PFSK-1 (cell line): ENCODE data around the gene RGS6.

ENCODE experiments used
- FOXP2 ChIP-seq: optimal IDR thresholded peaks from 2 replicates; pipeline ENCODE3; 2011; ENCODE audit warnings: borderline replicate concordance, control low read depth, inconsistent platforms; ENCODE audit not compliant: insufficient read depth; ENCODE audit errors: extremely low read length, extremely low read depth
- POLR2AphosphoS5 ChIP-seq: IDR thresholded peaks from 2 replicates; pipeline ENCODE4 v1.6.1; 2012; ENCODE audit warnings: low read depth, mild to moderate bottlenecking, control low read depth, low read length, moderate library complexity
- SIN3A ChIP-seq: IDR thresholded peaks from 2 replicates; pipeline ENCODE4 v1.6.1; 2012; ENCODE audit warnings: mild to moderate bottlenecking, low read length, moderate library complexity, borderline replicate concordance; ENCODE audit not compliant: insufficient read depth
- TAF1 ChIP-seq: IDR thresholded peaks from 2 replicates; pipeline ENCODE4 v1.6.1; 2012; ENCODE audit warnings: low read length, control low read depth, borderline replicate concordance; ENCODE audit not compliant: insufficient read depth
- TF ChIP-seq, protein P1 (sequence below), 2 experiments: IDR thresholded peaks; 2 replicates each; pipeline versions ENCODE4 v1.6.1 to v1.8.0; 2011 to 2012; ENCODE audit warnings: low read depth in 2 of 2, low read length in 2 of 2, control low read depth in 1 of 2, inconsistent platforms in 1 of 2, mild to moderate bottlenecking in 1 of 2, moderate library complexity in 1 of 2; ENCODE audit not compliant: insufficient read depth in 1 of 2

DNA sequence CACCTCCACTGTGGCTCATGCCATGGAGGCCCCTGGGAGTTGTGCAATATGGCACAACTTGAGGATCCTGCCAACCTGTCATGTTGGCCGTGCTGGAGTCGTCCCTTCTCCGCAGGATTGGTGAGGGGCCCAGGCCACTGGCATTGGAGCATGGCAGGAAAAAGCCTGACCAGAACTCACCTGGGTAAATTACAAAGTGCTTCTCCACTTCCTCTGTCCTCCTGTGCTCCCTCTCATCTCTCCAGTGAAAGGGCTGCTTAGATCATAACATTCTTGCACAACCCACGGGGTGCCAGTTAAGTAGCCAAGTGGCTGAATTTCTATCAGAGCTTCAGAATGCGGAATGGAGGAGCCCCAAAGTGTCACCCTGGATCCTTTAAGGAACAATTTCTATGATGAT lies 580.7 kb downstream of the RGS6 start:
- no peak for TF ChIP-seq POLR2AphosphoS5
- TF ChIP-seq, protein P1, sequence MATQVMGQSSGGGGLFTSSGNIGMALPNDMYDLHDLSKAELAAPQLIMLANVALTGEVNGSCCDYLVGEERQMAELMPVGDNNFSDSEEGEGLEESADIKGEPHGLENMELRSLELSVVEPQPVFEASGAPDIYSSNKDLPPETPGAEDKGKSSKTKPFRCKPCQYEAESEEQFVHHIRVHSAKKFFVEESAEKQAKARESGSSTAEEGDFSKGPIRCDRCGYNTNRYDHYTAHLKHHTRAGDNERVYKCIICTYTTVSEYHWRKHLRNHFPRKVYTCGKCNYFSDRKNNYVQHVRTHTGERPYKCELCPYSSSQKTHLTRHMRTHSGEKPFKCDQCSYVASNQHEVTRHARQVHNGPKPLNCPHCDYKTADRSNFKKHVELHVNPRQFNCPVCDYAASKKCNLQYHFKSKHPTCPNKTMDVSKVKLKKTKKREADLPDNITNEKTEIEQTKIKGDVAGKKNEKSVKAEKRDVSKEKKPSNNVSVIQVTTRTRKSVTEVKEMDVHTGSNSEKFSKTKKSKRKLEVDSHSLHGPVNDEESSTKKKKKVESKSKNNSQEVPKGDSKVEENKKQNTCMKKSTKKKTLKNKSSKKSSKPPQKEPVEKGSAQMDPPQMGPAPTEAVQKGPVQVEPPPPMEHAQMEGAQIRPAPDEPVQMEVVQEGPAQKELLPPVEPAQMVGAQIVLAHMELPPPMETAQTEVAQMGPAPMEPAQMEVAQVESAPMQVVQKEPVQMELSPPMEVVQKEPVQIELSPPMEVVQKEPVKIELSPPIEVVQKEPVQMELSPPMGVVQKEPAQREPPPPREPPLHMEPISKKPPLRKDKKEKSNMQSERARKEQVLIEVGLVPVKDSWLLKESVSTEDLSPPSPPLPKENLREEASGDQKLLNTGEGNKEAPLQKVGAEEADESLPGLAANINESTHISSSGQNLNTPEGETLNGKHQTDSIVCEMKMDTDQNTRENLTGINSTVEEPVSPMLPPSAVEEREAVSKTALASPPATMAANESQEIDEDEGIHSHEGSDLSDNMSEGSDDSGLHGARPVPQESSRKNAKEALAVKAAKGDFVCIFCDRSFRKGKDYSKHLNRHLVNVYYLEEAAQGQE (IDR thresholded peaks at IDR 0.05; ENCODE audit: insufficient read depth in 1 of 2, low read depth in 2 of 2, low read length in 2 of 2): no peak
- TF ChIP-seq SIN3A: no peak
- no peak for TF ChIP-seq TAF1
- no peak for TF ChIP-seq FOXP2
